SKM-1 (cell line): ENCODE measurements around the gene DAD1.
"Not testable (repeated sequence)": the region's sequence is repeated elsewhere in the genome, so short reads cannot be mapped to it uniquely, and the experiment has no call there.

Experiments
- DNase-seq: peaks from one replicate; lab custom pipeline; 2025; ENCODE audit not compliant: unreplicated experiment; lab: John Stamatoyannopoulos, UW

Gene DAD1

DNA sequence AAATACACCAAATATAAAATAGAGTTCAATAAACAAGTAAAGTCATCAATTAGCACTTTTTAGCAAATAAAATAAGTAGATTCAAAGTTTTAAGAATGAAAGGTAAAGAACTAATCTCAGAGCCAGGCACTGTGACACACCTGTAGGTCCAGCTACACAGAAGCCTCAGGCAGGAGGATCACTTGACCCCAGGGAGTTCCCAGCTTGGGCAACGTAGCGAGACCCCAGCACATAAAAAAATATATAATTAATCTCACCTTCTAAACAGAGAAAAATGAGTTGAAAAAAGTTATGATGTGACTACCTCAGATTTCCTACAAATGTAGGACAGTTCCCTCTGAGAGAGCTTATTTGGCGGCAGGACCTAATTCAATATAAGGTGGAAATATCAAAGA lies 19.3 kb downstream of the DAD1 start:
- DNase-seq: no peak

DNA sequence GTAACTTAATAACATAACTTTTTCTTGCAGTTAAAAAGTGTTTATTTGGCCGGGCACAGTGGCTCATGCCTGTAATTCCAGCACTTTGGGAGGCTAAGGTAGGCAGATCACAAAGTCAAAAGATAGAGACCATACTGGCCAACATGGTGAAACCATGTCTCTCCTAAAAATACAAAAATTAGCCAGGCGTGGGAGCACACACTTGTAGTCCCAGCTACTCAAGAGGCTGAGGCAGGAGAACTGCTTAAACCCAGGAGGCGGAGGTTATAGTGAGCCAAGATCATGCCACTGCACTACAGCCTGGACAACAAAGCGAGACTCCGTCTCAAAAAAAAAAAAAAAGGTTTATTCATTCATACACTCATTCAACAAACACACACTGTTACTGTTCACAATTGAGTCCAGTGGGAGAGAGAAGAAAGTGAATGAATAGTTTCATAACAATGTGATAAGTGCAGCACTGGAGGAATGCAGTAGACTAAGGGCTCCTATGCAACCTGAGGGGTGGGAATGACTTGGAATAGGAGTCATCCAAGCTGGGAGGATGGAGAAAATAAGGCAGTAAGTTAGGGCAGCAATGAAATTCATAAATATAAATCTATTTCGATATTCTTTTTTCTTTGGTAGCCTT lies 19.8 kb downstream of the DAD1 start:
- no peak for DNase-seq

DNA sequence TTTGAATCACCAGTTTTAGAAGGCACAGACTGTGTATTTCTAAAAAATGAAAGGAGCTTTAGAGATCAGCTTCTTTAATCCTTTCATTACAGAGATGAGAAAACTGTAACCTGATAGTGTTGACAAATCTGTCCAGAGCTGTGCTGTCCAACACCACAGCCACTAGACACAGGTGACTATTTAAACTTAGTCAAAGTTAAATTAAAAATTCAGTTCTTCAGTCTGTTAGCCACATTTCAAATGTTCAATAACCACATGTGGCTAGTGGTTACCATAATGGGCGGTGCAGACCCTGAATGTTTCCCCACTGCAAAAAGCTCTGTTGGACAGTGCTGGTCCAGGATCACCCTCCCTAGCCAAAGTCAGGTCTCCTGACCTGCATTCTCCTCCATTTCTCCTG lies 21.6 kb downstream of the DAD1 start:
- no peak for DNase-seq

- no peak for DNase-seq
Observed at GRCh38 chr14:22566845-22567244, 22.2 kb downstream of the DAD1 start.

DNA sequence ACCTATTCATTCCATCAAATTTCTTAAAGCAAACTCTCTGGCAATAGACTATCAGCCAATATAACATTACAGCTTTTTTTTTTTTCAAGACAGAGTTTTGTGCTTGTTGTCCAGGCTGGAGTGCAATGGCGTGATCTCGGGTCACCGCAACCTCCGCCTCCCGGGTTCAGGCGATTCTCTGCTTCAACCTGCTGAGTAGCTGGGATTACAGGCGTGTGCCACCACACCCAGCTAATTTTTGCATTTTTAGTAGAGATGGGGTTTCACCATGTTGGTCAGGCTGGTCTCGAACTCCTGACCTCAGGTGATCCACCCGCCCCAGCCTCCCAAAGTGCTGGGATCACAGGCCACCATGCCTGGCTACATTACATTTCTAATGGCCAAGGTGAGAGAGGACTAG lies 22.8 kb downstream of the DAD1 start:
- DNase-seq: not testable (repeated sequence)

GRCh38 chr14:22565391-22565945 lies 23.6 kb downstream of the DAD1 start:
- DNase-seq: no peak

DNA sequence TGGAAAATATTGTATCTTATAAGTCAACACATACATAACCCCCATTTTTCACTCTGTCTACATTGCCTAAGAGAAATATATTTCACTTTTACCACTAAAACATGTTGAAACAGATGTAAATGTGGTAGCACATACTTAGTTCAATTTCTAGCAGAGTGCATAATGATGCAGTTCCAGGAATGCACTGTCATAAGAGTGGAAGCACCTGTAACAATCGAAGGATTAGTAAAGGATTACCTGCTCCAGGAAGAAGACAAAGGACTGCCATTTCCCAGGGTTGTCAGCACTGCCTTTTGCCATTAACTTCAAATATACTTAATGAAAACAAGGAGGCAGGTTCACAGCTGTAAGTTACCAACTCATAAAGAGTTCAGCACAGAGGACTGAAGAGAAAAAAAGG lies 24.6 kb downstream of the DAD1 start:
- no peak for DNase-seq

- no peak for DNase-seq
Observed at GRCh38 chr14:22563987-22564386, 25.0 kb downstream of the DAD1 start.

- DNase-seq: no peak
Observed at GRCh38 chr14:22561661-22562579, 27.1 kb downstream of the DAD1 start.

DNA sequence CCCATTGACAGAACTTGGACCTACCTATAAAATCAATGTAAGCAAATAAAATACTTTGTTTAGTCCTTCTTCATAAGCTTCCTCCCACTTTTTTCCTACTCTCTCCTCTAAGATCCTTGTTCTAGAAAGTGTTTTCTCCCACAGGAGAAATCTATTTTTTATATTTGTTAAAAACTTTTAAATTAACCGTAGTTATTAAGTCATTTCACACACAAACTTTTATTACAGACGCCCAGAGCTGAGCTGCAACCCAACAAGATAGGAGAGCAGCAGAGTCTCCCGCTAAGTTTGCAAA lies 27.7 kb downstream of the DAD1 start:
- DNase-seq: no peak

DNA sequence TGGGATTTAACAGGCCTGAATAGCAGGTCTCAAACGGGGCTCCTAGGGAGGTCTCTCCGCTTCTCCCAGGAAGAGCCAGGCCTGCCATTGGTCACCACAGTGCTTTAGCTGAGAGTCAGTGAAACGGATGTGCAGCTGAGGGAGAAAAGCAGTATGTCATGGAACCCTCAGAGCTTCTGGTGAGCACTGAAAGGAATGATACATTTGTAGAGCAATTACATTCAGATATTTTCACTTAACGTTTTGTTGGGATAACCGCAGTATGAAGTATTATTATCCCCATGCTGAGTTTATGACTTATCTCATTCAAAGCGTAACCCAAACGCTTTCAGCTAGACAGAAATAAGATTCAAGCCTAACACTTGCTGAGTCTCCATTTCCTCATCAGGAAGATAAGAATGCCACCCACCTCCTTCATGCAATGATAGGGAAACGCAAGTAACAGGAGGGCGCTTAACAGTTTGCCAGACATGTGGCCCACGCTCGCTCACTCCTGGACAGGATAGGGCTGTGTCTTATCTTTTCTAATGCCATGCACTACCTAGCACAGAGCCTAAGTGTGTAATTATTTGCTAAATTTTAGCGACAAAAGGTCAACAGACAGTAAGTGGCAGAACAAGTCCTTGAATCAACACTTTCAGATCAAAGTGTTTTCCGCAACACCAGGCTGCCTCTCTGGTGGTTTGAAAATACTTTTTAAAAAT lies 28.2 kb downstream of the DAD1 start:
- DNase-seq: no peak

- no peak for DNase-seq
Observed at GRCh38 chr14:22559041-22559440, 30.0 kb downstream of the DAD1 start.

DNA sequence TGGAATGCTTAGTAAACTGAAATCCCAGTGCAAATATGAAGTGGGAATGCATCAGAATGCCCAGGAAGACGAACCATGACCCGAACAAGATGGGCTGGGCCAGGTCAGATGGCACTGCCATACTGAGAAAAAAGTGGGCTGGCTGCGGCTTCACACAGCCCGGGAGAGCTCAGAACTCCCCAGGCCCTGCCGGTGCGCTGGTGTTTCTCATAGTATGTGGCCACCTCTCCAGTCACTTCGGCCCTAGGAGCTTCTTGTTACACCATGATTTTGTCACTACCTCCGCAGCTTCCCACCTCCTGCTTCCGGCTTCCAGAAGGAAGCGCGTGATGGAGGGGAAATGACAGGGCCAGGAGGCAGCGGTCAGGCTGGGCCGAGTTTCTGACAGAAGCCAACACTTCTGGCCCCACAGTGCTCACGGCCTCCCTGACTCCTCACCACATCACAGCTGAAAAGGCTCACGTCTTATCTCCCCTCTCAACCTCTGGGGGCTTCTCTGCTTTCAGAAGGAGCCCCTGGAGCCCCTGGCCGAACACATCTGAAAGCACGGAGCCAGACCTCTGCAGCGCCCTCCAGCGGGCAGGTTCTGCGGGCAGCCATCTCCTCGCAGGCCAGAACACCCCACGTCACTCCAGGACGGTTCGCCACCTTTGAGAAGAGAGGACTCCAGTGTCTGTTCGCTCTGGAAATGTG lies 30.7 kb downstream of the DAD1 start:
- DNase-seq: no peak

DNA sequence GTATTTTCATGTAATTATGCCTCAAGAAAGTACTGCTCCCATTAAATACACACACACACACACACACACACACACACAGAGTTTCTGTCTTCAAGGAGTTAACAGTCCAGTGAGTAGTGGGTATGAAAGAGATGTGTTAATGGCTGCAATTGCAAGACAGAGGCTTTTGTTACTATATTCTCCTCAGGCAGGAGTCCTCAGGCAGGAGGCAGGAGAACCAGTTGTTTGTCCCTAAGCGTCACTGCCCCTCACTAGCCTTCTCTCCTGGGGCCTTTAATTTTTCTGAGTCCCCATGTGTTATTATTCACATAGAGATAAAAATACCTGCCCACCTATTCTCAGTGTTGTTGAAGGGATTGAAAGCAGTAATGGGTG lies 31.2 kb downstream of the DAD1 start:
- no peak for DNase-seq

- peak; percentile 13 for DNase-seq
Observed at GRCh38 chr14:22556990-22557623, 31.9 kb downstream of the DAD1 start.

- peak; percentile 79 for DNase-seq
Observed at GRCh38 chr14:22556021-22556989, 32.7 kb downstream of the DAD1 start.

GRCh38 chr14:22555384-22556011 lies 33.5 kb downstream of the DAD1 start:
- DNase-seq: no peak

DNA sequence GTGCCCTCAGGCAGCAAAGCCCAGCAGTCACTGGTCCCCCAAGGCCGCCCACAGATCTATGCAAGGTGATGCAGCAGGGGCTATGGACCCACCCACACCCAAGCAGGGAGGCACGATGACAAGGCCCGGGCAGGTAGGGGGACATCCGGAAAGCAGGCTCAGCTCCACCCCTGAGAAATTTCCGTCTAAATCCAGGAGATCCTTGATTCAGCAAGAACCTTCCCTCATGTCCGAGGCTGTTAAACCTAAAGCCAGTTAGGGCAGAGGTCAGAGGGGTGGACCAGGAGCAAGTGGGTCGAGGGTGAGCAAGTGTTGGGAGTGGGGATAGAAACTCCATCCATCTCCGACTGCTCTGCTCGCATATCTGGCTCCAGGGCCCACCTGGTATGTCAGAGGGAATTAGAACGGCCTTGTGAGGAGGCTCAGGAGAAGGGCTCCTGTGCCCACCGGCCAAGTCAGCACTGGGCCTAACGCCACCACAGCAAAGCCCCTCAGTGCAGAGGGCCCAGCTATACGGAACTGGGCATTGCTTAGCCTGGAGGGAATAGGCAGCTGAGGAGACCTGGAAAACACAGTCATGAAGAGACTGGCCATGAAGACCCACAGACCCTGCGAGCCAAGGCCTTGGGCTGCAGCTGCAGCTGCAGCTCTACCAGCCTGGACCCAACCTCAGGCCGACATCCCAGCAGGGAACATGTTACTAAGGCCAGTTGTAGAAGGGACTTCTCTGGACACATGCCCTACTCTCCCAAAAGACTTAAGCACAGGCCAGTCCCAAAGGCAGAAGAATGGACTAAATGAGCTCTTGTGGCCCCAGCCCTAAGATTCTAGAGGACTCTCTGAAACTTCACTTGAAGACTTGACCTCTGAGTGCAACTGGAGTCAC lies 34.3 kb downstream of the DAD1 start:
- no peak for DNase-seq
